Fibroblast of lung (primary cell): ENCODE data around the gene GPR55.

ENCODE experiments used
- CTCF ChIP-seq, 2 donors: IDR thresholded peaks in 1 of 2; conservative IDR thresholded peaks in 1 of 2; 1 replicate in 1 of 2; 2 replicates in 1 of 2; pipeline ENCODE4 v1.5.1; 2011 to 2012; ENCODE audit warnings: low read length in 2 of 2, control low read depth in 1 of 2, inconsistent platforms in 1 of 2, low read depth in 1 of 2, mild to moderate bottlenecking in 1 of 2
- EZH2 ChIP-seq: IDR thresholded peaks from 2 replicates; pipeline ENCODE4 v1.5.1; 2012; ENCODE audit warnings: low read length, control low read depth, mild to moderate bottlenecking; ENCODE audit errors: missing control alignments

- TF ChIP-seq EZH2 (no peak), CTCF (conservative IDR thresholded peaks at IDR 0.05 in 1 of 2, IDR thresholded peaks at IDR 0.05 in 1 of 2; ENCODE audit: low read depth in 1 of 2, low read length in 2 of 2) (no peak)
Observed at GRCh38 chr2:230958820-230959756, 34.0 kb upstream of the GPR55 start.
